Mononuclear cell (primary cell): ENCODE results near the gene NDUFA12. TPM values are rescaled to one million over a fixed set of nuclear protein-coding genes. Genes with fewer than 3 reads are reported as not detected.

Experiments used
- H3K27me3 ChIP-seq: 2 replicates; pipeline ENCODE4 v1.6.0; 2011; ENCODE audit warnings: low read length, control low read depth; ENCODE audit not compliant: insufficient read depth
- H3K4me1 ChIP-seq: 2 replicates; pipeline ENCODE4 v1.5.1; 2011; ENCODE audit warnings: mild to moderate bottlenecking, low read length, control low read depth; ENCODE audit not compliant: insufficient read depth
- H3K4me3 ChIP-seq: 2 replicates; pipeline ENCODE4 v1.5.1; 2011; ENCODE audit warnings: mild to moderate bottlenecking, low read length, moderate library complexity
- H3K9me3 ChIP-seq: 2 replicates; pipeline ENCODE4 v1.5.1; 2011; ENCODE audit warnings: low read depth, mild to moderate bottlenecking, control low read depth, low read length
- total RNA-seq: library from RNA; depleted of rRNA; stranded (reverse); fragments of >200 nt; gene quantifications from one replicate; pipeline ENCODE4 v1.2.3, GENCODE V29; 2012

NDUFA12 gene
- total RNA-seq: 85.2 TPM

DNA sequence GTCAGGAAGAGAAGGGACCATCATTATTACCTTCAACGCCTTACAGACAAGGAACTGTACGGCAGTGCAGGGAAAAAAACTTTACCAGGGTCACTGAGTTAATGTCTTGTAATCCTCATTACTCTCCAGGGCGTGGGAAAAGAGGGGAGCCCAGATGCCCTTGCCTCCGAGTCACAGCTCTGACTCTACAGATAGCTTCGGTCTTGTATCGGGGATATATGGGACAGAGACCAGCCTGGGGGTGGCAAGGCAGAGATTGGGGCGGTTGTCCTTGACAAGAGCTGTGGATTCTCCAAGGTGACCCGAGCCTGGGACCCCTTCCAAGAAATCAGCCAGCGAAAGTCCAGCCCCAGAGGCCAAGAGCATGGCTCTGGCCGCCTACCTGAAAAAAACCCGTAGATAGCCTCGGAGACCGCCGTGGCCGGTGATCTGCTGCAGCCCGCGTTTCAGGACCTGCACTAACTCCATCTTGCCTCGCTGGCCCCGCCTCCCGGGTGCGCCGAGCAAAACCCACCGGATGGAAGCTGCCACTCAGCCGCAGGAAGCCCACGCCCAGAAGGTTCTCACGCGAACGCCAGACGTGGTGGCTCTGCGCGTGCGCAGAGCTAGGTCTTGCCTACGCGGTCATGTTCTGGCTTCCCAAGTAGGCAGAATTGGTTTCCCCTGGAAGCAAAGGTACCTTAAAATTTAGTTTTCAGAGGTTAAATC, at the start of gene NDUFA12:
TSS of gene NDUFA12 (minus strand) at position 485 of the 708 bp plus-strand sequence. CDS start at position 468, 17 bp downstream.
- Histone ChIP-seq H3K27me3 (no peaks in the 10 kb centered on the region), H3K4me1 (peaks cover 48% of the 10 kb centered on the region), H3K9me3 (peaks cover 16% of the 10 kb centered on the region), H3K4me3 (peak within 1 kb of the TSS; percentile 98)

DNA sequence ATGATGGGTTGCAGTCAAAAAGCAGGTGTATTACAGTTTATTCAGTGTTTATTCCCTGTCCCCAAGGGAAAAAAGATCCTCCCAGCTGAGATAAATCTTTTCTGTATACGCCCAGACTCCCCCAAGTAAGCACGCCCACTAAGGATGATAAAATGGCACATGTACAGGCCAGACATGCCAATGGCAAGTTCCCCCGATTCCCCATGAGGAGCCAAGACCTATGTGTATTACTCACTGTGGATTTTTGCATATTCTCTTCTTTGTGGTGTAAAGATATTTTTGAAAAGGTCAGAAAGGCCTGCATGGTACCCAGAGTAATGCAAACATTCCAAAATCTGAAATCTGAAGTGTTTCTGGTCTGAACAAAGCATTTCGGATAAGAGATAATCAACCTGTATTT, 47.7 kb upstream of the NDUFA12 start:
- Histone ChIP-seq H3K9me3 (no peaks in the 10 kb centered on the region), H3K27me3 (no peaks in the 10 kb centered on the region), H3K4me1 (no peaks in the 10 kb centered on the region), H3K4me3 (no peak overlapping the region)

DNA sequence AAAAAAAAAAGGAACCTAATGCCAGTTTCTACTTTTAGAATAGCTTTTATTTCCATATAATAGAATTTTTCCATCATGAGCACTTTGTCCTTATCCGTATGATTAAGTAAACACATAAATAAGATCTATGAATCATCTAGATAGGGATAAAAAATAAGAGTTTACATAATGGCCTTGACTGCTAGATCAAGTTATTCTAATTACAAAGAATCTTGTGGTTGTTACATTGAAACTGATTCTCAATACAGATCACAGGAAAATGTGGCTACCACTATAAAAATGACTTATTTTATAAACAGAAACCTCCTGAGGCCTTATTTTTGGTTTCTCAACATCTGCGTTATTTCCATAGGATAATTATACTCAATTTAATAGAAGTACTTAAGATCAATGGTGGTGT, 34.4 kb upstream of the NDUFA12 start:
- no peaks in the 10 kb centered on the region for H3K9me3 ChIP-seq
- H3K4me3 ChIP-seq: no peak overlapping the region
- no peaks in the 10 kb centered on the region for H3K27me3 ChIP-seq
- no peaks in the 10 kb centered on the region for H3K4me1 ChIP-seq

DNA sequence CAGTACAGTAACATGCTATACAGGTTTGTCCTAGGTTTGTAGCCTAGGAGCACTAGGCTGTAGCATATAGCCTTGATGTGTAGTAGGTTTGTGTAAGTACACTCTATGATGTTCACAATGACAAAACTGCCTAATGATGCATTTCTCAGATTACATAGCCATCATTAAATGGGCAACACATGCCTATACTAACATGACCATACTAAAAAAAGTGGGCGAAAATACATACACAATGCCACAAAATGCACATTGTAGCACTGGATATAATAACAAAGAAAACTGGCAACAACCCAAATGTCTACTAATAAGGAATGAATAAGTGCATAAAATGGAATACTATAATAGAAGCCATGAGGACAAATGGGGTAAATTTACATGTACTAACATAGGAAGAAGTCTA, 31.3 kb upstream of the NDUFA12 start:
- H3K4me1 ChIP-seq: no peaks in the 10 kb centered on the region
- H3K4me3 ChIP-seq: no peak overlapping the region
- H3K9me3 ChIP-seq: no peaks in the 10 kb centered on the region
- H3K27me3 ChIP-seq: no peaks in the 10 kb centered on the region

DNA sequence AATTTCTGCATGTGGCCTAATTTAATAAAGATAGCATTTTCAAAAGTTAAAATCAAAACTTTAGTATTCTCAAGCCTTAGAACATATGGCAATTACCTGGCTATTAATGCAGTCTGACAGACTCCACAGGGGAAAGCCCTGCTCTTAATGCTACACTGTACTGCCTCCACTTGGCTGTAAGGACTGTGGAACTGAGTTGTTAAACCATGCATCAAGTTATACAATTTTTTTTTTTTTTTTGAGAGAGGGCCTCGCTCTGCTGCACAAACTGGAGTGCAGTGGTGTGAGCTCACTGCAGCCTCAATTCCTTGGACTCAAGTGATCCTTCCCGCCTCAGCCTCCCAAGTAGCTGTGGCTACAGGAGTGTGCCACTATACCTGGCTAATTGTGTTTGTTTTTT, 19.0 kb upstream of the NDUFA12 start:
- no peaks in the 10 kb centered on the region for H3K27me3 ChIP-seq
- no peaks in the 10 kb centered on the region for H3K4me1 ChIP-seq
- H3K4me3 ChIP-seq: no peak overlapping the region
- no peaks in the 10 kb centered on the region for H3K9me3 ChIP-seq

DNA sequence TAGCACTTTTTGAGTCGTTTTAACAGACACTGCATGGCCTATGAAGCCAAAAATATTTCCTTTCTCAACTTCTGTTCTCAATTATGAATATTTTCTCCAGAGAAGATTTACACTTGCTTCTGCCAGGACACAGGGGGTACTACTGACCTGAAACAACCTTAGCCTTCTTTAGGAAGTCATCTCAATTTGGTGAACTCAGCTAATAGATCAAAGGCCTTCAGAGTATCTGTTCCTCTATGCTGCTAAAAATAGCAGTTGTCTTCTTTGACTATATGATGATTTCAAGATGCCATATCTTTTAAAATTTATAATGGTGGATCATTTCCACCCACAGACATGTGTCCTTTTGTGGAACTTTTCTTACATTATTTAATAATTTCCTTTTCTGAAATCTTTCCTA, 14.0 kb upstream of the NDUFA12 start:
- H3K4me1 ChIP-seq: no peaks in the 10 kb centered on the region
- no peaks in the 10 kb centered on the region for H3K27me3 ChIP-seq
- no peak overlapping the region for H3K4me3 ChIP-seq
- H3K9me3 ChIP-seq: no peaks in the 10 kb centered on the region

DNA sequence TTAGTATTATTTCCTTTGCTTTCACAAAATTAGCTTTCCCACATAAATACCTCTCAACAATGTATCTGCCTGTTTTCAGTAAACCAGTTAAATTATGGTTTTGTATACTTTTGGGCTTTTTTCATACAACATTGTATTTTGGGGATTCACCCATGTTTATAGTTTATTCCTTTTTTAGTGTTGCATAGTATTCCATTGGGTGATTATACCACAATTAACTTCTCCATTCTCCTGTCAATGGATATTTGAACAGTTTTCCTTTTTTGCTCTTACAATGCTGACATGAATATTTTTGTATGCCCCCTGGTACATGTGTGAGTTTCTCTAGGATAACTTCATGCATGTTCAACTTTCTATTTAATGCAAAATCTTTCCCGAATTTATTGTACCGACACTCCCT, 12.6 kb upstream of the NDUFA12 start:
- H3K27me3 ChIP-seq: no peaks in the 10 kb centered on the region
- no peaks in the 10 kb centered on the region for H3K9me3 ChIP-seq
- no peaks in the 10 kb centered on the region for H3K4me1 ChIP-seq
- no peak overlapping the region for H3K4me3 ChIP-seq

DNA sequence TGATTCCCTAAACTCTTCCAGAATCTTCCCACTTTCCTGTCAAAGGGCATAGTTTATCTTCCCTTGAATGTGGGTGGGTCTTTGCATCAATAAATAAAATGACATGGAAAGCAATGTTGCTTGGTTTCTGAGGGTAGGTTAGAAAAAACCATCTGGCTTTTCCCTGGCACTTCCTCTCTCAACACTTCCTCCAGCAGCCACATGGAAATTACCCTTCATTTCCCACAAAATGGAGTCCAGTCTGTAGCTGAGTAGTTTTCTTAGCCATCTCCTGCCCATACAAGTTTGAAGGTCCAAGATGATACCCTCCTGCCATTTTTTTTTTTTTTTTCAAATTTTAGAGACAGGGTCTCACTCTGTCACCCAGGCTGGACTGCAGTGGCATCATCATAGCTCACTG, 11.1 kb upstream of the NDUFA12 start:
- Histone ChIP-seq H3K4me3 (no peak overlapping the region), H3K9me3 (no peaks in the 10 kb centered on the region), H3K27me3 (no peaks in the 10 kb centered on the region), H3K4me1 (no peaks in the 10 kb centered on the region)

DNA sequence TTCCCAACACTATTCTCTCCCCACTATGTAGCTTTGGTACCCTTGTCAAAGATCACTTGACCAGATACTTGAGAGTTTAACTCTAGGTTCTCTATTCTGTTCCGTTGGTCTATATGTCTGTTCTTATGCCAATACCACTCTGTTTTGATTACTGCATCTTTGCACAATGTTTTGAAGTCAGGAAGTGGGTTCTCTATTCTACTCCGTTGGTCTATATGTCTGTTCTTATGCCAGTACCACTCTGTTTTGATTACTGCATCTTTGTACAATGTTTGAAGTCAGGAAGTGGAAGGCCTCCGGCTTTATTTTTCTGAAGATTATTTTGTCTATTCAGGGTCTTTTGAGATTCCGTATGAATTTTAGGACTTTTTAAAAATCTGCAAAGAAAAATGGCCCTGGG, 2.7 kb upstream of the NDUFA12 start:
- Histone ChIP-seq H3K4me1 (peaks cover 33% of the 10 kb centered on the region), H3K4me3 (no peak overlapping the region), H3K9me3 (peaks cover 16% of the 10 kb centered on the region), H3K27me3 (no peaks in the 10 kb centered on the region)

DNA sequence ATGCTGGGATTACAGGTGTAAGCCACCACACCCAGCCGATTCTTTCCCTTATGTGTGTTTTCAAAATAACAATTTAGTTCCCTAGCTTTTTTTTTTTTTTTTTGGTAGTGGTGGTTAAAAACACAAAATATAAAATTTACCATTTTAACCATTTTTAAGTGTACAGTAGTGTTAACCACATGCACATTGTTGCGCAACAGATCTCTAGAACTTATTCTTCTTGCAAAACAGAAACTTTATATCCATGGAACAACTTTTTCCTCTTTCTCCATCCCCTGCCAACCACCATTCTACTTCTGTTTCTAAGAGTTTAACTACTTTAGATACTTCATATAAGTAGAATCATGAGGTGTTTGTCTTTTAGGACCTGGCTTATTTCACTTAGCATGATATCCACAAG, 1.1 kb upstream of the NDUFA12 start:
- Histone ChIP-seq H3K4me3 (no peak overlapping the region), H3K27me3 (no peaks in the 10 kb centered on the region), H3K9me3 (peaks cover 16% of the 10 kb centered on the region), H3K4me1 (peaks cover 43% of the 10 kb centered on the region)

DNA sequence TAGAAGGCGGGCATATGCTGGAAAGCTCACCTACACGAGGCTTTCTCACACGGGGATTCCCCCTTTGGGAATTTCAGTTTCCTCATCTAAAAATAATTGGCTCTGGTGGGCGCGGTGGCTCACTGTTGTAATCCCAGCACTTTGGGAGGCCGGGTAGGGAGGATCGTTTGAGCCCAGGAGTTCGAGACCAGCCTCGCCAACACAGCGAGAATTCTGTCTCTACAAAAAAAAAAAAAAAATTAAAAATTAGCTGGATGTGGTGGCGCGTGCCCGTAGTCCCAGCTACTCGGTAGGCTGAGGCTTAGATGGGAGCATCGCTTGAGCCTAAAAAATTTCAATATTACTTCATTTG, 400 bp upstream of the NDUFA12 start:
- Histone ChIP-seq H3K27me3 (no peaks in the 10 kb centered on the region), H3K4me3 (peak overlapping the region; percentile 98), H3K4me1 (peaks cover 45% of the 10 kb centered on the region), H3K9me3 (peaks cover 16% of the 10 kb centered on the region)

DNA sequence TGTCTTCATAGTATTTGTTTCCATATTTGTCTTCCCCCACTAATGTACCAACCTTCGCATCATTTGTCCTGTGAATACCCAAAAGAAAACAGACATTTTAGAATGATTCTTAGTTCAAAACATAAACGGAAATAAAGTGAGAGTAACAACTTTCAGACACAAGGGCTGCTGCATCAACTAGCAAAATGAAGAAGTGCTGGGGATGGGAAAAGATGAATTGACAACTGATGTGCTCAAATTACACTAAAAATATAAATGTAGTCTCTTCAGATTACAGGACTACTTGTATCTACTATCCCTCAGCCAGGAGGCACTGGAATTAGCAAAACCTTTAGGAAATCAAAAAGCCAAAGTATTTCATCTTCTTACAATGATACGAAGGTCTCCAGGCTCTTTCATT, 743 bp downstream of the NDUFA12 start:
- peaks cover 51% of the 10 kb centered on the region for H3K4me1 ChIP-seq
- H3K27me3 ChIP-seq: no peaks in the 10 kb centered on the region
- H3K9me3 ChIP-seq: peaks cover 10% of the 10 kb centered on the region
- H3K4me3 ChIP-seq: peak overlapping the region; percentile 98

DNA sequence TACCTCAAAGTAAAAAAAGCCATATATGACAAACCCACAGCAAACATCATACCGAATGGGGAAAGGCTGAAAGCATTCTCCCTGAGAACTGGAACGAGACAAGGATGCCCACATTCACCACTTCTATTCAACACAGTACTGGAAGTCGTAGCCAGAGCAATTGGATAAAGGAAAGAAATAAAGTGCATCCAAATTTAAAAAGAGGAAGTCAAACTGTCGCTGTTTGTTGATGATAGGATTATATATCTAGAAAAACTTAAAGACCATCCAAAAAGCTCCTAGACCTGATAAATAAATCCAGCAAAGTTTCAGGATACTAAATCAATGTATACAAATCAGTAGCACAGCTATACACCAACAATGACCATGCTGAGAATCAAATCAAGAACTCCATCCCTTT, 5.2 kb downstream of the NDUFA12 start:
- Histone ChIP-seq H3K4me3 (no peak overlapping the region), H3K4me1 (peaks cover 36% of the 10 kb centered on the region), H3K27me3 (no peaks in the 10 kb centered on the region), H3K9me3 (no peaks in the 10 kb centered on the region)

DNA sequence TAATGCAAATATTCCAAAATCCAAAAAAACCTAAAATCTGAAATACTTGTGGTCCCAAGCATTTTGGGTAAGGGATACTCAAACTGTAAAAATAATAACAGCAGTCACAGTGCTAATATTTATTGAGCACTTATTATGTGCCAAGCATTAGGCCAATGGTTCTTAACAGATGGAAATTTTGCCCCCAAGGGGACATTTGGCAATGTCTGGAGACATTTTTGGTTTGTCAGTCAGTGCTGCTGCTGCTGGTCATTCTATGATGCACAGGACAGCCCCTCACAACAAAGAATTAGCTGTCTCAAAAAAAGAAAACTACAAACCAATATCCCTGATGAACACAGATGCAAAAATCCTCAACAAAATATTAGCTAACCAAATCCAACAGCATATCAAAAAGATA, 5.8 kb downstream of the NDUFA12 start:
- no peaks in the 10 kb centered on the region for H3K27me3 ChIP-seq
- no peak overlapping the region for H3K4me3 ChIP-seq
- peaks cover 30% of the 10 kb centered on the region for H3K4me1 ChIP-seq
- no peaks in the 10 kb centered on the region for H3K9me3 ChIP-seq

DNA sequence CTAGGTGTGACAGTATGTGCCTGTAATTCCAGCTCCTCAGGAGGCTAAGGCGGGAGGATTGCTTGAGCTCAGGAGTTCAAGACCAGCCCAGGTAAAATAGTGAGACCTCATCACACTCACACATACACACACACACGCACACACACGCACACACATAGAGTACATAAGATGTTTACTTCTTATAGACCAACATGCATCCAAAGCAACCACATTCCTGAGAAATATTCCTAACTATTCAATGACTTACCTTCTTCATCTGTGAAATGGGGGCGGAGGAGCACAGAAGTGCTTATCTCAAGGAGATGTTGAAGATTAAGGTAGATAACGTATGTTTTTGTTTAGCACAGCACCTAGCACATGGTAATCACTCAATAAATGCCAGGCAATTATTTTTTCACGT, 6.4 kb downstream of the NDUFA12 start:
- H3K9me3 ChIP-seq: no peaks in the 10 kb centered on the region
- peaks cover 26% of the 10 kb centered on the region for H3K4me1 ChIP-seq
- no peak overlapping the region for H3K4me3 ChIP-seq
- H3K27me3 ChIP-seq: no peaks in the 10 kb centered on the region

DNA sequence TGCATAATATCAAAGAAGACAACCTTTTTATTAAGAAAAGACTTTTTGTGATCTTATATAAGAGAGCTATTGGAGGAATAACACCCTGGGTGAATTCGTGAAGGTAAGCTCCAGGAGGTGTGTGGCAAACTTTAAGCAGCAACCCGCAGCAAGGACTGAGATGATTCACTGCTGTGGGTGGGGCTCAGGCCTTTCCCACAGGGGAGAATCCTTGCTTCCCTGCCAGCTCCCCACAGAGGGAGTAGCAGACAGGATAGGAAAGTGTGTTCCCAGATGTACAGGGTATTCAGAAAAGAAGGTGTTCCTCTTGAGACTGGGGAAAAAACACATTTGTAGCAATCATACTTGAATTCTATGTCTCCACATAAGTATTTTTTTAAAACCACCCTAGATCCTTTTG, 9.2 kb downstream of the NDUFA12 start:
- H3K4me3 ChIP-seq: no peak overlapping the region

More for the DNA sequence above, 9.2 kb downstream of the NDUFA12 start:
- no peaks in the 10 kb centered on the region for H3K9me3 ChIP-seq
- peaks cover 10% of the 10 kb centered on the region for H3K4me1 ChIP-seq
- H3K27me3 ChIP-seq: no peaks in the 10 kb centered on the region
